ENCODE results near the gene APBA3. TPM values are rescaled to one million over a fixed set of nuclear protein-coding genes. Genes with fewer than 3 reads are reported as not detected.

The APBA3 gene
- total and polyA plus RNA-seq, 9 of the 15 experiments (the other 6 are each of a cell fraction or from before 2014, with no cell fraction given): 0.10 to 29.5 (median 11.5) TPM

GRCh38 chr19:3762501-3763459 is 1.3 kb upstream of the APBA3 start, which contains the start of gene MRPL54 (continued):
- TF ChIP-seq, protein P1, sequence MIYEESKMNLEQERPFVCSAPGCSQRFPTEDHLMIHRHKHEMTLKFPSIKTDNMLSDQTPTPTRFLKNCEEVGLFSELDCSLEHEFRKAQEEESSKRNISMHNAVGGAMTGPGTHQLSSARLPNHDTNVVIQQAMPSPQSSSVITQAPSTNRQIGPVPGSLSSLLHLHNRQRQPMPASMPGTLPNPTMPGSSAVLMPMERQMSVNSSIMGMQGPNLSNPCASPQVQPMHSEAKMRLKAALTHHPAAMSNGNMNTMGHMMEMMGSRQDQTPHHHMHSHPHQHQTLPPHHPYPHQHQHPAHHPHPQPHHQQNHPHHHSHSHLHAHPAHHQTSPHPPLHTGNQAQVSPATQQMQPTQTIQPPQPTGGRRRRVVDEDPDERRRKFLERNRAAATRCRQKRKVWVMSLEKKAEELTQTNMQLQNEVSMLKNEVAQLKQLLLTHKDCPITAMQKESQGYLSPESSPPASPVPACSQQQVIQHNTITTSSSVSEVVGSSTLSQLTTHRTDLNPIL (CRISPR knock-in tag; IDR thresholded peaks at IDR 0.05): no peak
- no peak for TF ChIP-seq KLF10 (CRISPR knock-in tag; IDR thresholded peaks at IDR 0.05)
- peak; percentile 89 for TF ChIP-seq CEBPG (CRISPR knock-in tag; IDR thresholded peaks at IDR 0.05)
- peak; percentile 67 to 81 for TF ChIP-seq CEBPG (tag; conservative IDR thresholded peaks at IDR 0.05 in 1 of 2, IDR thresholded peaks at IDR 0.05 in 1 of 2)
- peak; percentile 6 for TF ChIP-seq RBBP5 (IDR thresholded peaks at IDR 0.05; ENCODE audit: borderline replicate concordance, insufficient read depth, low read length, poor library complexity, severe bottlenecking)
- TF ChIP-seq, protein P2, sequence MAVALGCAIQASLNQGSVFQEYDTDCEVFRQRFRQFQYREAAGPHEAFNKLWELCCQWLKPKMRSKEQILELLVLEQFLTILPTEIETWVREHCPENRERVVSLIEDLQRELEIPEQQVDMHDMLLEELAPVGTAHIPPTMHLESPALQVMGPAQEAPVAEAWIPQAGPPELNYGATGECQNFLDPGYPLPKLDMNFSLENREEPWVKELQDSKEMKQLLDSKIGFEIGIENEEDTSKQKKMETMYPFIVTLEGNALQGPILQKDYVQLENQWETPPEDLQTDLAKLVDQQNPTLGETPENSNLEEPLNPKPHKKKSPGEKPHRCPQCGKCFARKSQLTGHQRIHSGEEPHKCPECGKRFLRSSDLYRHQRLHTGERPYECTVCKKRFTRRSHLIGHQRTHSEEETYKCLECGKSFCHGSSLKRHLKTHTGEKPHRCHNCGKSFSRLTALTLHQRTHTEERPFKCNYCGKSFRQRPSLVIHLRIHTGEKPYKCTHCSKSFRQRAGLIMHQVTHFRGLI (CRISPR knock-in tag; IDR thresholded peaks at IDR 0.05): no peak
- no peak for TF ChIP-seq ZNF253 (CRISPR knock-in tag; conservative IDR thresholded peaks at IDR 0.05)
- no peak for TF ChIP-seq GABPB2 (CRISPR knock-in tag; conservative IDR thresholded peaks at IDR 0.05)
- no peak for TF ChIP-seq HNRNPUL1 (IDR thresholded peaks at IDR 0.05; ENCODE audit: low read length)
- no peak for TF ChIP-seq RHOXF2B (CRISPR knock-in tag; conservative IDR thresholded peaks at IDR 0.05)
- TF ChIP-seq MCM7 (IDR thresholded peaks at IDR 0.05): no peak
- no peak for TF ChIP-seq NR0B1 (IDR thresholded peaks at IDR 0.05; ENCODE audit: partially characterized antibody)
- TF ChIP-seq, protein P3, sequence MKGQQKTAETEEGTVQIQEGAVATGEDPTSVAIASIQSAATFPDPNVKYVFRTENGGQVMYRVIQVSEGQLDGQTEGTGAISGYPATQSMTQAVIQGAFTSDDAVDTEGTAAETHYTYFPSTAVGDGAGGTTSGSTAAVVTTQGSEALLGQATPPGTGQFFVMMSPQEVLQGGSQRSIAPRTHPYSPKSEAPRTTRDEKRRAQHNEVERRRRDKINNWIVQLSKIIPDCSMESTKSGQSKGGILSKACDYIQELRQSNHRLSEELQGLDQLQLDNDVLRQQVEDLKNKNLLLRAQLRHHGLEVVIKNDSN (CRISPR knock-in tag; IDR thresholded peaks at IDR 0.05): peak; percentile 59
- TF ChIP-seq PTRF (tag; IDR thresholded peaks at IDR 0.05): no peak
- no peak for TF ChIP-seq ZC3H8 (IDR thresholded peaks at IDR 0.05)
- peak; percentile 88 for TF ChIP-seq ZNF143 (CRISPR knock-in tag; IDR thresholded peaks at IDR 0.05)
- TF ChIP-seq E2F6 (IDR thresholded peaks at IDR 0.05; ENCODE audit: borderline replicate concordance in 1 of 2, extremely low read depth in 1 of 2, insufficient read depth in 1 of 2, insufficient read length in 1 of 2, low read depth in 1 of 2, low read length in 1 of 2, poor library complexity in 1 of 2, severe bottlenecking in 1 of 2): no peak
- TF ChIP-seq YY1 (IDR thresholded peaks at IDR 0.05; ENCODE audit: borderline replicate concordance in 1 of 3, control insufficient read depth in 1 of 3, extremely low read depth in 1 of 3, insufficient read depth in 3 of 3, insufficient read length in 1 of 3, insufficient replicate concordance in 2 of 3, low read depth in 1 of 3, low read length in 2 of 3): peak in 2 of 3 experiments; percentile 81 to 86
- no peak for TF ChIP-seq CBX5 (IDR thresholded peaks at IDR 0.05; ENCODE audit: borderline replicate concordance, low read depth)
- TF ChIP-seq KLF1 (tag; IDR thresholded peaks at IDR 0.05): 0 out of 2 replicates have a peak, but pooled peaks have one; percentile 21
